ENCODE measurements around the gene ZMYND15. TPM values are rescaled to one million over a fixed set of nuclear protein-coding genes. Genes with fewer than 3 reads are reported as not detected.

Gene ZMYND15
- total and polyA plus RNA-seq, 2 of the 13 experiments (the other 11 are each of a cell fraction or from before 2014, with no cell fraction given), result 0.24 to 2.7 TPM

- TF ChIP-seq ZHX2 (IDR thresholded peaks at IDR 0.05; ENCODE audit: low read depth), result no peak
- 0 out of 2 replicates have a peak, but pooled peaks have one; percentile 67 for TF ChIP-seq ZHX2 (CRISPR knock-in tag; IDR thresholded peaks at IDR 0.05; ENCODE audit: borderline replicate concordance)
- TF ChIP-seq ZNF724P (CRISPR knock-in tag; IDR thresholded peaks at IDR 0.05; ENCODE audit: borderline replicate concordance), result no peak
- TF ChIP-seq TOPORS (CRISPR knock-in tag; IDR thresholded peaks at IDR 0.05), result no peak
- no peak for TF ChIP-seq ZBTB7A (CRISPR knock-in tag; IDR thresholded peaks at IDR 0.05)
- TF ChIP-seq KLF6 (CRISPR knock-in tag; IDR thresholded peaks at IDR 0.05), result no peak
- TF ChIP-seq IKZF5 (CRISPR knock-in tag; IDR thresholded peaks at IDR 0.05), result no peak
- no peak for TF ChIP-seq BRCA1 (CRISPR knock-in tag; IDR thresholded peaks at IDR 0.05)
- TF ChIP-seq REST (IDR thresholded peaks at IDR 0.05; ENCODE audit: borderline replicate concordance in 1 of 2, low read depth in 1 of 2, low read length in 2 of 2), result 0 out of 4 replicates have a peak, but pooled peaks of 1 of the 2 experiments have one; percentile 9
- TF ChIP-seq DNMT3B (CRISPR knock-in tag; conservative IDR thresholded peaks at IDR 0.05), result no peak
- TF ChIP-seq ZNF720 (CRISPR knock-in tag; IDR thresholded peaks at IDR 0.05), result no peak
- TF ChIP-seq NCOA2 (CRISPR knock-in tag; IDR thresholded peaks at IDR 0.05), result no peak
- TF ChIP-seq TARDBP (CRISPR knock-in tag; IDR thresholded peaks at IDR 0.05), result no peak
- no peak for TF ChIP-seq ZC3H4 (CRISPR knock-in tag; IDR thresholded peaks at IDR 0.05; ENCODE audit: borderline replicate concordance)
- TF ChIP-seq JUND (CRISPR knock-in tag; IDR thresholded peaks at IDR 0.05), result no peak
- no peak for TF ChIP-seq ZBTB33 (CRISPR knock-in tag; IDR thresholded peaks at IDR 0.05)
- peak; percentile 86 for TF ChIP-seq RBM39 (IDR thresholded peaks at IDR 0.05; ENCODE audit: low read depth, low read length, poor library complexity, severe bottlenecking)
- TF ChIP-seq AGO1 (IDR thresholded peaks at IDR 0.05; ENCODE audit: low read depth, low read length, poor library complexity, severe bottlenecking), result no peak
- no peak for TF ChIP-seq ZNF44 (CRISPR knock-in tag; IDR thresholded peaks at IDR 0.05)
Measured at GRCh38 chr17:4789701-4789950, 50.0 kb downstream of the ZMYND15 start (continued).
